GM21737 (cell line): ENCODE results near the gene DGKQ.

Experiments used
- ATAC-seq: cut with Tn5 transposase; IDR thresholded peaks from one replicate; pipeline ENCODE4 v1.9.1; 2021; ENCODE audit warnings: mild to moderate bottlenecking, moderate library complexity; ENCODE audit not compliant: unreplicated experiment

Gene DGKQ

GRCh38 chr4:996030-996996 is 22.9 kb upstream of the DGKQ start:
- ATAC-seq: no peak

- ATAC-seq: no peak
Measured at GRCh38 chr4:995311-996026, 22.1 kb upstream of the DGKQ start.

GRCh38 chr4:993111-994029 is 20.0 kb upstream of the DGKQ start, which contains the start of gene SLC26A1:
TSS of gene SLC26A1 (minus strand) at chr4:993404. CDS start at chr4:991703, 1,701 bp downstream.
- ATAC-seq: no peak

GRCh38 chr4:992297-993110 is 19.1 kb upstream of the DGKQ start:
- ATAC-seq: no peak

GRCh38 chr4:991451-992296 is 18.3 kb upstream of the DGKQ start:
- ATAC-seq: no peak

- ATAC-seq: no peak
Measured at GRCh38 chr4:990746-991367, 17.5 kb upstream of the DGKQ start.

GRCh38 chr4:989722-990471 is 16.5 kb upstream of the DGKQ start:
- no peak for ATAC-seq

GRCh38 chr4:988726-989721 is 15.7 kb upstream of the DGKQ start:
- ATAC-seq: no peak

- ATAC-seq: no peak
Measured at GRCh38 chr4:987624-988513, 14.5 kb upstream of the DGKQ start.

GRCh38 chr4:986879-987623 is 13.7 kb upstream of the DGKQ start, which contains the start of gene IDUA:
TSS of gene IDUA (plus strand) at chr4:987044. CDS start at chr4:987085, 41 bp downstream.
- ATAC-seq: peak; percentile 68

- no peak for ATAC-seq
Measured at GRCh38 chr4:986428-986878, 13.1 kb upstream of the DGKQ start.

- no peak for ATAC-seq
Measured at GRCh38 chr4:985123-985830, 11.9 kb upstream of the DGKQ start.

- no peak for ATAC-seq
Measured at GRCh38 chr4:984336-985054, 11.1 kb upstream of the DGKQ start.

GRCh38 chr4:982814-983213 is 9.4 kb upstream of the DGKQ start:
- ATAC-seq: no peak
